GM21447 (cell line): Measurements from ENCODE around the gene TADA2A.
A peak's percentile ranks its signal among the peaks of the same experiment; 100 is the strongest.

Experiments
- ATAC-seq: cut with Tn5 transposase; IDR thresholded peaks from one replicate; pipeline ENCODE4 v1.9.1; 2021; ENCODE audit not compliant: unreplicated experiment

The TADA2A gene

GRCh38 chr17:37406635-37407461 is at the start of gene TADA2A, which contains the start of gene ACACA:
Gene TADA2A, plus strand, starts transcription at chr17:37406886. Its CDS starts 4,480 bp downstream, at chr17:37411366.
Gene ACACA, minus strand, starts transcription at chr17:37406836. Its CDS starts 537 bp downstream, at chr17:37406299.
- peak; percentile 79 for ATAC-seq

- peak; percentile 32 for ATAC-seq
Measured at GRCh38 chr17:37358098-37358829, 48.4 kb upstream of the TADA2A start.

GRCh38 chr17:37358830-37359681 is 47.6 kb upstream of the TADA2A start:
- peak; percentile 81 for ATAC-seq

- ATAC-seq, result no peak
Measured at GRCh38 chr17:37359682-37360188, 47.0 kb upstream of the TADA2A start.

- ATAC-seq, result no peak
Measured at GRCh38 chr17:37360632-37361031, 46.1 kb upstream of the TADA2A start.

- no peak for ATAC-seq
Measured at GRCh38 chr17:37361543-37361942, 45.1 kb upstream of the TADA2A start.

GRCh38 chr17:37365589-37365988 is 41.1 kb upstream of the TADA2A start:
- ATAC-seq, result no peak

GRCh38 chr17:37368577-37368976 is 38.1 kb upstream of the TADA2A start:
- no peak for ATAC-seq

GRCh38 chr17:37373530-37374159 is 33.0 kb upstream of the TADA2A start:
- peak; percentile 81 for ATAC-seq

- no peak for ATAC-seq
Measured at GRCh38 chr17:37375706-37376105, 31.0 kb upstream of the TADA2A start, which contains the start of gene C17orf78. Gene C17orf78, plus strand, starts transcription at chr17:37375985. Its CDS starts 108 bp downstream, at chr17:37376093.

- ATAC-seq, result no peak
Measured at GRCh38 chr17:37382056-37382455, 24.6 kb upstream of the TADA2A start.

GRCh38 chr17:37384560-37385149 is 22.0 kb upstream of the TADA2A start:
- no peak for ATAC-seq

GRCh38 chr17:37385474-37385990 is 21.2 kb upstream of the TADA2A start:
- ATAC-seq, result no peak

- ATAC-seq, result no peak
Measured at GRCh38 chr17:37386462-37386861, 20.2 kb upstream of the TADA2A start.

- ATAC-seq, result no peak
Measured at GRCh38 chr17:37388266-37388665, 18.4 kb upstream of the TADA2A start.

GRCh38 chr17:37389160-37389559 is 17.5 kb upstream of the TADA2A start:
- no peak for ATAC-seq

GRCh38 chr17:37391146-37391545 is 15.5 kb upstream of the TADA2A start:
- no peak for ATAC-seq

GRCh38 chr17:37392024-37392590 is 14.6 kb upstream of the TADA2A start:
- peak; percentile 83 for ATAC-seq

GRCh38 chr17:37393352-37393751 is 13.3 kb upstream of the TADA2A start:
- no peak for ATAC-seq
